ENCODE measurements around the gene SPATA46. TPM values are rescaled to one million over a fixed set of nuclear protein-coding genes. Genes with fewer than 3 reads are reported as not detected.

The SPATA46 gene
- polyA plus RNA-seq, 1 donor (not counting 4 experiments of a cell fraction or from before 2014, with no cell fraction given) = not detected

GRCh38 chr1:162342452-162342983, 34.1 kb downstream of the SPATA46 start:
- FAIRE-seq = no peak
- Histone ChIP-seq H3K27ac (ENCODE audit: control insufficient read depth, insufficient read depth, low read length) (no peak overlapping the region), H4K20me1 (ENCODE audit: control insufficient read depth, extremely low read depth, insufficient read depth, low read length) (no peaks in the 10 kb centered on the region), H3K36me3 (ENCODE audit: control insufficient read depth in 2 of 2, extremely low read depth in 1 of 2, insufficient read depth in 2 of 2, low read length in 2 of 2) (no peaks in the 10 kb centered on the region), H3K4me2 (ENCODE audit: control insufficient read depth, extremely low read depth, insufficient read depth, low read depth, low read length) (no peak overlapping the region), H2AFZ (ENCODE audit: control insufficient read depth, low read length) (no peak overlapping the region), H3K9me3 (ENCODE audit: control insufficient read depth, low read depth, low read length) (no peaks in the 10 kb centered on the region), H3K9me1 (ENCODE audit: control insufficient read depth, extremely low read depth, insufficient read depth, low read length) (no peaks in the 10 kb centered on the region), H3K9ac (ENCODE audit: control insufficient read depth, extremely low read depth, insufficient read depth, low read length) (no peak overlapping the region), H3K4me3 (ENCODE audit: control insufficient read depth in 2 of 3, extremely low read depth in 1 of 3, insufficient read depth in 2 of 3, low read depth in 1 of 3, low read length in 3 of 3) (no peak overlapping the region), H3K79me2 (ENCODE audit: control insufficient read depth, insufficient read depth, low read length) (no peaks in the 10 kb centered on the region), H3K4me1 (ENCODE audit: control insufficient read depth, extremely low read depth, insufficient read depth, low read length) (no peaks in the 10 kb centered on the region), H3K27me3 (ENCODE audit: control insufficient read depth, extremely low read depth, insufficient read depth, low read length) (no peaks in the 10 kb centered on the region)
- DNase-seq (ENCODE audit: low read depth, low spot score) = no peak
- TF ChIP-seq CTCF (optimal IDR thresholded peaks at IDR 0.05 in 1 of 3, IDR thresholded peaks at IDR 0.05 in 1 of 3, conservative IDR thresholded peaks at IDR 0.05 in 1 of 3; ENCODE audit: extremely low read depth in 1 of 3, insufficient read depth in 2 of 3, low read length in 3 of 3) (no peak), EZH2 (IDR thresholded peaks at IDR 0.05; ENCODE audit: low read length) (no peak)
- dilution Hi-C loops (cut with MboI; ENCODE audit: extremely low pct_ligation_motif_present, low sequenced_read_pairs) = no loop called here

GRCh38 chr1:162336621-162337285, 39.9 kb downstream of the SPATA46 start:
- Histone ChIP-seq H3K36me3 (ENCODE audit: control insufficient read depth in 2 of 2, extremely low read depth in 1 of 2, insufficient read depth in 2 of 2, low read length in 2 of 2) (no peaks in the 10 kb centered on the region), H3K9me1 (ENCODE audit: control insufficient read depth, extremely low read depth, insufficient read depth, low read length) (no peaks in the 10 kb centered on the region), H2AFZ (ENCODE audit: control insufficient read depth, low read length) (no peak overlapping the region), H4K20me1 (ENCODE audit: control insufficient read depth, extremely low read depth, insufficient read depth, low read length) (no peaks in the 10 kb centered on the region), H3K4me1 (ENCODE audit: control insufficient read depth, extremely low read depth, insufficient read depth, low read length) (no peaks in the 10 kb centered on the region), H3K9ac (ENCODE audit: control insufficient read depth, extremely low read depth, insufficient read depth, low read length) (no peak overlapping the region), H3K27ac (ENCODE audit: control insufficient read depth, insufficient read depth, low read length) (no peak overlapping the region), H3K79me2 (ENCODE audit: control insufficient read depth, insufficient read depth, low read length) (no peaks in the 10 kb centered on the region), H3K4me3 (ENCODE audit: control insufficient read depth in 2 of 3, extremely low read depth in 1 of 3, insufficient read depth in 2 of 3, low read depth in 1 of 3, low read length in 3 of 3) (no peak overlapping the region), H3K4me2 (ENCODE audit: control insufficient read depth, extremely low read depth, insufficient read depth, low read depth, low read length) (no peak overlapping the region), H3K27me3 (ENCODE audit: control insufficient read depth, extremely low read depth, insufficient read depth, low read length) (no peaks in the 10 kb centered on the region), H3K9me3 (ENCODE audit: control insufficient read depth, low read depth, low read length) (no peaks in the 10 kb centered on the region)
- TF ChIP-seq CTCF (optimal IDR thresholded peaks at IDR 0.05 in 1 of 3, IDR thresholded peaks at IDR 0.05 in 1 of 3, conservative IDR thresholded peaks at IDR 0.05 in 1 of 3; ENCODE audit: extremely low read depth in 1 of 3, insufficient read depth in 2 of 3, low read length in 3 of 3) (no peak), EZH2 (IDR thresholded peaks at IDR 0.05; ENCODE audit: low read length) (no peak)
- DNase-seq (ENCODE audit: low read depth, low spot score) (no peak), FAIRE-seq (no peak)
- dilution Hi-C loops (cut with MboI; ENCODE audit: extremely low pct_ligation_motif_present, low sequenced_read_pairs) = no loop called here

Data from keratinocyte (primary cell).